Middle frontal gyrus (tissue), 1 donor: ENCODE results near the gene THRB.
"Not testable (repeated sequence)": the region's sequence is repeated elsewhere in the genome, so short reads cannot be mapped to it uniquely, and the experiment has no call there.

Experiments used
- DNase-seq: peaks from one replicate; pipeline ENCODE4 v3.0.0-alpha.2; 2015; ENCODE audit warnings: low spot score; ENCODE audit errors: extremely low spot score

The THRB gene

GRCh38 chr3:24407980-24408680 is 86.5 kb downstream of the THRB start:
- no peak for DNase-seq

DNA sequence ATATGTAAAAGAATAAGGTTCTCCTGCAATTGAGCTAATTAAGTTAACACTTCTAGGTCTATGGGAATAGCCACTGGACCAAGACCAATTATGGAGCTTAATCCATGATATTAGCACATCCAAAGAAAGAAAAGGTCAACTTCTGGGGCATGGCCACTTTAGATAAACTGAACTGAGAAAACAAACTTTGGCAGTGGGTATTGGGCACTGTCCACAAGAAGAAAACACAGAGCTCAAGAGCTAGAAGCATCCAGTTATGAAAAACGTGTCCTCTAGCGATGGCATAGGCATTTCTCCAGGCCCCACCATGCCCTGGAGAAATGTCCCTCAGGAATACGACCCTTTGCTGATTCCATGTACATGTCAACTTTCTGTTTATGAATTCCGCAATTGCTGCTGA is 87.8 kb downstream of the THRB start:
- no peak for DNase-seq

DNA sequence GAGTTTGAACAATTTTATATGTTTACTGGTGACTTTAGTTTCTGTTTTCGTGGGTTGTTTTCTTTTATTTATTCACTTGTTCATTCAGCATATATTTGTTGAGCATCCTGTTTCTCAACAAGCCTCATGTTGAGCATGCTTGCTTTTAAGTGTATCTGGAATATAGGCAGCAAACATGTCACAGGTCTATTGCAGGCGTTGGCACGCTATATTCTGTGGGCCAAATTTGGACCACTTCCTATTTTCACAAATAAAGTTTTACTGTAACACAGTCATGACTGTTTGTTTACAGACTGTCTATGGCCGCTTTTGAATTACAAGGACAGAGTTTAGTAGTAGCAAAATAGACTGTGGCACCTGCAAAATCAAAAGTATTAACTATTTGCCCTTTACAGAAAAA is 89.6 kb downstream of the THRB start:
- no peak for DNase-seq

GRCh38 chr3:24401811-24402185 is 92.9 kb downstream of the THRB start:
- DNase-seq = no peak

- DNase-seq = no peak
These were observed 93.4 kb downstream of the THRB start for GRCh38 chr3:24401090-24401810.

- no peak for DNase-seq
These were observed 94.2 kb downstream of the THRB start for GRCh38 chr3:24400450-24400849.

DNA sequence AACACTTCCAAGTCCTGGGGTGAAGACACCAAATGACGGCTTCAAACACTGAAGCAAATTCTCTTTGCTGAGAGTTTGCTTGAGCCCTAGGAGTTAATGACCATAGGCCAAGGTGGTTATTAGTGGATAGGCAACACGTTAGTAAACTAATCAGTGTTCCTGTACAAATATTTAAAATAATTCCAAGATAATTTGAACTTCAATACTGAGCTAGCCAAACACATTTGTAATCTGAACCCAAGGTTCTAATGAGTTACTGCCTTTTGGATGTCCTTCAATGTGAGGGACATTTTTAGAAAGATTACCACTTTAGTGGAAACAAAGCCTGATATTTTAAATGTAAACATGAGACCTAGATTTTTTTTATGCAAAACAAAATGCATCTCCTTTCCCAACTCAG is 94.6 kb downstream of the THRB start:
- DNase-seq = no peak

DNA sequence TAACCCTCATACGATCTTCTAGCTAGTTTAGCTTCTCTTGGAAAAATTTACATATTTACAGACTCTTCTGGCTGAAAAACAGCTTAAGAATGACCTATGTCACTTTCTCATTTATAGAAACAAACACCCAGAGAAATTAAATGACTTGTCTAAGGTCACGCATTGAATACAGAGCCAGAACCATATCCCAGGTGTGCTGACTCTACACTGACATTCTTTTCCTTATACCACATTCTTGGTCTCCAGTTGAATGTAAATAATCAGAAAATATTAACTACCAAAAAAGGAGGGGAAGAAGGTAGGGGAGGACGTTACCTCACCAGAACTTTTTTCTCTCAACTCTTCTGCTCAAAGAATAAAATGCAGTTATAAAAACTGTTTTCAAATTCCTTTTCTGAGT is 95.0 kb downstream of the THRB start:
- no peak for DNase-seq

GRCh38 chr3:24398712-24399111 is 95.9 kb downstream of the THRB start:
- not testable (repeated sequence) for DNase-seq

- DNase-seq = no peak
These were observed 98.3 kb downstream of the THRB start for GRCh38 chr3:24396338-24396737.

DNA sequence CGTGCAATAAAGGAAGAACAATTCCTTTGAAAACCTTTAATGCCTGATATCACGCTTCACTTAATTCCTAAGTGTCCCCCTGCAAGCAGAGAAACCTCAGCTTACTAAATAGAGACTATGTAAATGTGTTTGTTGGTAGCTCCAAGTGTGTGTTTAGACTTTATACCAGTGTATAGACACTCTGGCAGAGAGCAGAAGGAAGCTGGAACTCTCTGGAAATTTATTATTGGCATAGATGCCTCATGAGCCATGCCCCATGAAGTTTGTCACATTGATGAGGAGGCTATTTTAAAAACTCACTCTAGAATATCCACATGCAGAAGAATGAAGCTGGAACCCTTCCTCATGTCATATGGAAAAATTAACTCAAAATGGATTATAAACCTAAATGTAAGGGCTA is 99.9 kb downstream of the THRB start:
- no peak for DNase-seq

- DNase-seq = no peak
These were observed 101.3 kb downstream of the THRB start for GRCh38 chr3:24393316-24393715.

- DNase-seq = no peak
These were observed 104.2 kb downstream of the THRB start for GRCh38 chr3:24390169-24391130.

DNA sequence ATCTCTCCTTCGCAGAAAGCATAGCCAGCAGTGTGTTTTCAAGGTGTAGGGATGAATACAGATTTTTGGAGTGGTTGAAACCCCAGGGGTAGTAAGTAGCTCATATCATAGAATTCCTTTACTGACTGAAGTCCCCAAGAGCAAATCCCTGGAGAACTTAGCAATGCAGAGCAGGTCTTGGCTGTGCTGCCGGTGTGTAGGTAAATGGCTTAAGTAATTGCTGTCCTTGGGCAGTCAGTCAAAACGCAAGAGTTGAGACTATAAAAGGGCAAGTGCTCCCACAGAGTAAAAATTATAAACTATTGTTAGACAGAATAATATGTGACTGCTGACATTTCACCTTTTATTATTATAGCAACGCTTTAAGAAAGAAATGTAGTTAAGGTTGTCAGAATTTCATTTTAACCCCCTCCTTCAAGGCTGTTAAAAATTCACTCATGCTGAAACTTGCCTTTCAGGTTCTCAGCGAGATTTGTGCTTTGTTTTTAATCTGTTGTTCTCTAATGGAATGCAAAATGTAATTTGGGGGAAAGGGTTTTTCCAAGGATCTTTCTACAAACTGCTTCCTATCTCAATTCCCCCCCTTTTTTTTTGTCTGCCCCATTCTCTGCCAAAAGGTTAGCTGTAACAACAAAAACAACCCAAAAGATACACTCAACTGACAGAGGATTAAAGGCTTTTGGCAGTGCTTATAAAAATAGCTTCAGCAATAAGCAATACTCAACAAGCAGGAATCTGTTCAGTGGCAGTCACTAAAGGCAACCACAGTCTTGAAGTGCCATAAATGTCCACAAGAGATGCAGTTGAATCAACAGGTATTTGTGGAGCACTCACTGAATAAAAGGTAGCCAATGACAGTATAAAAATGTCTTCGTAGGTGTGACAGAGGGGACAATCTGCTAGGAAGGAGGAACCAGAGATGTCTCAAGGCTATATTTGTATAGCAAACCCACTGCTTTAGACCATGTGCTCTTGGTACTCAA is 105.3 kb downstream of the THRB start:
- no peak for DNase-seq

DNA sequence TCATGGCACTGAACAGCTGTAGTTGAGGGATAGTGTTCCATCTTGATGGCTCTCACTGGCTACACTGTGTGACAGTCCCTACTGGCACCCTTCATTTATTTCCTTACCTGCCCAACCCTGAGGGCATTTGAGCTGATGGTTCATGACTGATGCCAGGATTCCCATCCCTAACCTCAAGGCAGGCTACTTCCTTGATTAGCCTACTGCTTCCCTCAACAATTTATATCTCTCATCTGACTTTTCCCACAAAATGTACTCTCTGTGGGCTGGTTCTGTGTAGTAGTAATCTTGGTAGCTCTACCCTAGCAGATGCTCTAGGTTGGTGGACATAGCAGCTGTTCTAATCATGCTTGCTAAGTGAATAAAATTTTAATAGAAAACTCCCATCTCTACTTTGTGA is 106.0 kb downstream of the THRB start:
- DNase-seq = no peak

DNA sequence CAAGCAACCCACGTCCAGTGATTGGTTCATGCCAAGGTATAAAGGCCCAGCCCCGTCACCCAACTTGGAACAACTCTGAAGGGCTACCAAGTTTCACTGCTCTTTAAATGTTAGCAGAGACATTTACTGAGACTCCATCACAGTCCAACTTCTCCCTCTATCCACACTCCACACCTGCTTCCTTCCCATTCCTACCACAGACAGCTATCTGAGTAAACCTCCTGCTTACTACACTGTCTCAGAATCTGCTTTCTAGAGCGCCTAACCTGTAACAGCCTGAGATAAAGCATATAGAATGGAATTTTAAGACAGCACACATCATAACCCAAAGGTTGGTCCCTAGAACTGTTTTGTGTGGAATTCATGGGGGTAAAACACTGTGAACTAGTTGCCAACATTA is 106.5 kb downstream of the THRB start:
- no peak for DNase-seq

DNA sequence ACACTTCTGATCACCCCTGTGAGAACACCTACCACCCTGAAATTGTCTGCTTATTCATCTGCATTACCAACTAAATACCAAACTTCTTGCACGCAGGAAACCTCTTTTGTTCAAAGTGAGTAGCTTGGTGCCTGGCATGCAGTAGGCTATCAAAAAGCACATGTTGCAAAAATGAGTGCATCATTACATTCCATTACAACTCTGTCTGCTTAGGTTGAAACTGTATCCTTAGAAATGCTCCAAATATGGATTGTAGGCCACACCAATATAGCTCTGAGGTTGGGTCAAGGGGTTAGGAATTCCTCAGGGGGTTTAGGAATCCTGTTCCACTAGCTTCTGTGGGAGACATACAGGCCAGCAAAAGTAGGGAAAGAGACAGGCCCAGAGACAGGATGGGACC is 107.2 kb downstream of the THRB start:
- no peak for DNase-seq

DNA sequence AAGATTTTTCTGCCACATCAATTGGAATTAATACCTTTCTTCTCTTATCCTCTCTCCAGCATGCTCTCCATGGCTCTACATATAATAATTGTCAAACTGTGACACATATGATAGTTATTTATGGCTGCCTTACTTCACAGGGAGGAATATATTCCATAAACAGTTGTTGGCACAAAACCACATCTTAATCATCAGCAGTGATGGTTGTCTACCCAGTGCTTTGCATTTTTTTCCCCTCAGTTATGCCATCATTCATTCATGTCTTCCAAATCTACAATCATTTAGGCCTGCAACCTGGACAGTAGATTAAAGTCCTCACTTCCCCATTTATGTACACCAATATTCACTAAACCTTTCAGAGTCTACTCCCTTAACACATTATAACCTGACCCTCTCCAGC is 107.7 kb downstream of the THRB start:
- no peak for DNase-seq

DNA sequence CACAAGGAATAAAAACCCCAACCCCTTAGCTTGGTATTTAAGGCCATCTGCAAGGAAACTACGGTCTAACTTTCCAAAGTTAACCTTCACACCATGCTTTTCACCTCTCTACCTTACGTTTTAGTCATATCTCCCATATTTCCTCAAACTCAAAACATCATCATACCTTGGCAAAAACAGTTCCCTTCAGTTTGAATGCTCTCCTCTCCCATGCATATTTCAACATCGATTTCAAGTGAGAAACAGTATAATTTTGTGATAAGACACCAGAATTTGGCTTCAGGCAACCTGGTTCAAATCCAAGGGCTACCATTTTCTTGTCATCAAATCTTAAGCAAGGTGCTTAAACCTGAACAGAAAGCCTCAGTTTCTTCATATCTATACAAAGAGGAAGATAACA is 108.2 kb downstream of the THRB start:
- no peak for DNase-seq

DNA sequence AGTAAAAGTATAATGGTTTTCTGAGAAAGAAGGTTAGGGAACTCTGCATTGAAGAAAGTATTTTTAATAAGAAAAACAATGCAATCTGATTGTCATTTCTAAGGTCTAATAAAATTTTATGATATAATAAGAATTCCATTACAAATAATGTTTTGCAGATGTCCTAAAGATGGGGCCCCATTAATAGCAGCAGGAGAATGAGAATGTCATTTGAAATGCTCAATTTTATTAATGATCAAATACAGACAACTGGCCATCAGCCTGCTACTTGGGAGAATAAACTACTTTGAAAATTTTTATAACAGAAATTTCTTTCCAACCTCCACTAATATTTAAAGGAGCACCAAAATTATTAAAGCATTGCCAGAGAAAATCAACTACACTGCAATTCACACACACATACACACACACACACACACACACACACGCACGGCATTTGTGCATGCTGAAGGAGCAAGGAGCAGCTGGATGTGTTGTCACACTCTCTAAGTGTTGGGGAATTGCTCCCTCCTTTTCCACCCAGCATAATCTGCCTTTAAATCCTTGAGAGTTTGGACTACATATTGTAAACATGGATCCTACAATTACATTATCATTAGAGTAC is 109.5 kb downstream of the THRB start:
- no peak for DNase-seq
